Endothelial cell of umbilical vein (primary cell): ENCODE measurements around the gene CCP110. TPM values are rescaled to one million over a fixed set of nuclear protein-coding genes. Genes with fewer than 3 reads are reported as not detected.

Source experiments
- Bru-seq: library from RNA; stranded (reverse); fragments of 400-500 nt; gene quantifications from one replicate; lab custom pipeline; 2021; lab: Mats Ljungman, UMichigan
- BruChase-seq, 2 experiments: library from RNA; stranded (reverse); fragments of 400-500 nt; gene quantifications; one replicate each; lab custom pipeline; 2021; lab: Mats Ljungman, UMichigan
- BruUV-seq: library from RNA; stranded (reverse); fragments of 400-500 nt; replicated peaks from 2 replicates; lab custom pipeline; 2021; lab: Mats Ljungman, UMichigan
- CTCF ChIA-PET: fragments of 300-600, 350-600 bp; sonication (Branson Sonifier 250); formaldehyde crosslinking; loops from one replicate; lab custom pipeline; 2021; ENCODE audit warnings: antibody characterized with exemption, inconsistent platforms; lab: Charles Lee
- POLR2A ChIA-PET: fragments of 300-600, 350-600 bp; sonication (Branson Sonifier 250); formaldehyde crosslinking; loops from one replicate; lab custom pipeline; 2021; ENCODE audit warnings: antibody characterized with exemption, inconsistent platforms; lab: Charles Lee
- DNase-seq: peaks from one replicate; pipeline ENCODE4 v3.0.0-alpha.2; 2011; ENCODE audit warnings: low read depth, low spot score
- FAIRE-seq: peaks from 2 replicates; lab custom pipeline; 2011; peaks lifted over from hg19 to GRCh38; lab: Jason Lieb, UNC
- H2AFZ ChIP-seq: 2 replicates; pipeline ENCODE4 v1.6.0; 2012; ENCODE audit warnings: low read depth, low read length, control low read depth, inconsistent platforms
- H3K27ac ChIP-seq: 2 replicates; pipeline ENCODE4 v1.5.1; 2011; ENCODE audit warnings: low read depth, mild to moderate bottlenecking, control low read depth, low read length, moderate library complexity; ENCODE audit not compliant: insufficient read depth
- H3K27me3 ChIP-seq, 2 experiments: 2 replicates each; pipeline versions ENCODE4 v1.6.0 to v1.6.1; 2011; ENCODE audit warnings: low read length in 2 of 2, mixed read lengths in 1 of 2; ENCODE audit not compliant: control insufficient read depth in 2 of 2, insufficient read depth in 2 of 2
- H3K36me3 ChIP-seq, 2 experiments: 2 replicates in 1 of 2; 3 replicates in 1 of 2; pipeline ENCODE4 v1.5.1; 2011; ENCODE audit warnings: low read length in 2 of 2, mild to moderate bottlenecking in 1 of 2, moderate library complexity in 1 of 2; ENCODE audit not compliant: control insufficient read depth in 2 of 2, insufficient read depth in 2 of 2; ENCODE audit errors: extremely low read depth in 1 of 2
- H3K4me1 ChIP-seq: 3 replicates; pipeline ENCODE4 v1.5.1; 2011; ENCODE audit warnings: mild to moderate bottlenecking, low read length; ENCODE audit not compliant: control insufficient read depth, insufficient read depth; ENCODE audit errors: extremely low read depth
- H3K4me2 ChIP-seq: 2 replicates; pipeline ENCODE4 v1.6.1; 2011; ENCODE audit warnings: low read length, control low read depth, mixed read lengths; ENCODE audit not compliant: insufficient read depth
- H3K4me3 ChIP-seq, 3 experiments: fragments of 200-600 bp in 1 of 3; sonication (generic), shearing (Covaris generic) in 1 of 3; replicated peaks in 1 of 3; 2 replicates each; pipeline ENCODE4 v1.5.1; 2011 to 2016; ENCODE audit warnings: control low read depth in 3 of 3, low read length in 3 of 3, mild to moderate bottlenecking in 2 of 3, inconsistent platforms in 1 of 3, low read depth in 1 of 3, moderate library complexity in 1 of 3; ENCODE audit not compliant: insufficient read depth in 1 of 3
- H3K79me2 ChIP-seq: 2 replicates; pipeline ENCODE4 v1.6.0; 2012; ENCODE audit warnings: low read length, inconsistent platforms; ENCODE audit not compliant: control insufficient read depth, insufficient read depth
- H3K9ac ChIP-seq: replicated peaks from 2 replicates; pipeline ENCODE3; 2011; ENCODE audit warnings: low read length, control low read depth; ENCODE audit not compliant: insufficient read depth; ENCODE audit errors: extremely low read depth
- H3K9me1 ChIP-seq: replicated peaks from 3 replicates; pipeline ENCODE4 v1.6.0; 2011; ENCODE audit warnings: mild to moderate bottlenecking, low read length; ENCODE audit not compliant: control insufficient read depth, insufficient read depth; ENCODE audit errors: extremely low read depth
- H3K9me3 ChIP-seq: replicated peaks from 2 replicates; pipeline ENCODE4 v1.5.1; 2012; ENCODE audit warnings: low read length, inconsistent platforms; ENCODE audit not compliant: control insufficient read depth, insufficient read depth
- H4K20me1 ChIP-seq: replicated peaks from 2 replicates; pipeline ENCODE3; 2011; ENCODE audit warnings: mild to moderate bottlenecking, low read length; ENCODE audit not compliant: control insufficient read depth, insufficient read depth; ENCODE audit errors: extremely low read depth
- EZH2 ChIP-seq: IDR thresholded peaks from 2 replicates; pipeline ENCODE4 v1.6.1; 2012; ENCODE audit warnings: borderline replicate concordance, low read depth, mild to moderate bottlenecking, moderate library complexity, low read length, inconsistent platforms; ENCODE audit not compliant: severe bottlenecking
- FOS ChIP-seq: IDR thresholded peaks from 2 replicates; pipeline ENCODE4 v1.6.1; 2011; ENCODE audit warnings: mild to moderate bottlenecking, low read length, moderate library complexity, borderline replicate concordance; ENCODE audit not compliant: insufficient read depth
- JUN ChIP-seq: IDR thresholded peaks from 2 replicates; pipeline ENCODE4 v1.6.1; 2011; ENCODE audit warnings: borderline replicate concordance, low read depth; ENCODE audit not compliant: insufficient read length, insufficient read depth
- MYC ChIP-seq: IDR thresholded peaks from one replicate; pipeline ENCODE4 v1.6.1; 2011; ENCODE audit warnings: mild to moderate bottlenecking, low read depth, low read length
- POLR2A ChIP-seq: IDR thresholded peaks from 2 replicates; pipeline ENCODE4 v1.6.1; 2012; ENCODE audit warnings: low read depth, mild to moderate bottlenecking, control low read depth, low read length
- POLR2AphosphoS5 ChIP-seq: IDR thresholded peaks from 2 replicates; pipeline ENCODE4 v1.6.1; 2012; ENCODE audit warnings: low read depth, mild to moderate bottlenecking, control low read depth, low read length, moderate library complexity; ENCODE audit not compliant: insufficient read depth
- dilution Hi-C: fragments of 300-500 bp; cut with MboI; formaldehyde crosslinking; loops from one replicate; pipeline ENCODE4 v1.15.0; 2019; ENCODE audit warnings: low sequenced_read_pairs; ENCODE audit not compliant: extremely low pct_ligation_motif_present
- intact Hi-C: fragments of 100-400 bp; cut with micrococcal nuclease; formaldehyde crosslinking; loops from one replicate; pipeline ENCODE4 v1.10.0; 2022
- long read RNA-seq: library from polyadenylated mRNA; stranded (forward); transcript quantifications from one replicate; pipeline ENCODE4 v2.0.0, GENCODE V29; 2021
- polyA minus RNA-seq, 3 experiments: library from RNA; depleted of rRNA, polyadenylated mRNA; stranded (reverse); fragments of >200 nt; gene quantifications; 1 replicate in 1 of 3; 2 replicates in 2 of 3; pipeline ENCODE4 v1.2.3, GENCODE V29; 2011
- polyA plus RNA-seq, 4 experiments: library from polyadenylated mRNA; depleted of rRNA in 3 of 4; stranded (reverse) in 3 of 4; unstranded in 1 of 4; fragments of >200 nt; gene quantifications; 2 replicates each; pipeline versions ENCODE4 v1.2.1 to v1.2.3, GENCODE V29; 2011 to 2012; ENCODE audit warnings: missing spikeins in 1 of 4
- total RNA-seq: library from RNA; stranded (reverse); gene quantifications from 2 replicates; pipeline ENCODE4 v1.2.3, GENCODE V29; 2021
- TF ChIP-seq, protein P1 (sequence below): IDR thresholded peaks from 2 replicates; pipeline ENCODE4 v1.6.1; 2011; ENCODE audit not compliant: insufficient read depth, insufficient read length

Gene CCP110, protein sequence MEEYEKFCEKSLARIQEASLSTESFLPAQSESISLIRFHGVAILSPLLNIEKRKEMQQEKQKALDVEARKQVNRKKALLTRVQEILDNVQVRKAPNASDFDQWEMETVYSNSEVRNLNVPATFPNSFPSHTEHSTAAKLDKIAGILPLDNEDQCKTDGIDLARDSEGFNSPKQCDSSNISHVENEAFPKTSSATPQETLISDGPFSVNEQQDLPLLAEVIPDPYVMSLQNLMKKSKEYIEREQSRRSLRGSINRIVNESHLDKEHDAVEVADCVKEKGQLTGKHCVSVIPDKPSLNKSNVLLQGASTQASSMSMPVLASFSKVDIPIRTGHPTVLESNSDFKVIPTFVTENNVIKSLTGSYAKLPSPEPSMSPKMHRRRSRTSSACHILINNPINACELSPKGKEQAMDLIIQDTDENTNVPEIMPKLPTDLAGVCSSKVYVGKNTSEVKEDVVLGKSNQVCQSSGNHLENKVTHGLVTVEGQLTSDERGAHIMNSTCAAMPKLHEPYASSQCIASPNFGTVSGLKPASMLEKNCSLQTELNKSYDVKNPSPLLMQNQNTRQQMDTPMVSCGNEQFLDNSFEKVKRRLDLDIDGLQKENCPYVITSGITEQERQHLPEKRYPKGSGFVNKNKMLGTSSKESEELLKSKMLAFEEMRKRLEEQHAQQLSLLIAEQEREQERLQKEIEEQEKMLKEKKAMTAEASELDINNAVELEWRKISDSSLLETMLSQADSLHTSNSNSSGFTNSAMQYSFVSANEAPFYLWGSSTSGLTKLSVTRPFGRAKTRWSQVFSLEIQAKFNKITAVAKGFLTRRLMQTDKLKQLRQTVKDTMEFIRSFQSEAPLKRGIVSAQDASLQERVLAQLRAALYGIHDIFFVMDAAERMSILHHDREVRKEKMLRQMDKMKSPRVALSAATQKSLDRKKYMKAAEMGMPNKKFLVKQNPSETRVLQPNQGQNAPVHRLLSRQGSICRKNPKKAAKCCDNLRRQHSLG
- total RNA-seq = 16.5 and 24.5 TPM in 2 replicates
- polyA plus RNA-seq = 2.5 and 3.7 TPM in 2 replicates
- polyA plus RNA-seq (2011; cell fraction: cytosol; rRNA removed) = 5.8 and 6.0 TPM in 2 replicates
- 7.2 and 10.4 TPM in 2 replicates for polyA plus RNA-seq (2011; cell fraction: nucleus; rRNA removed)
- polyA plus RNA-seq (2012) = 8.0 and 12.7 TPM in 2 replicates
- polyA minus RNA-seq = 4.8 and 6.4 TPM in 2 replicates
- polyA minus RNA-seq (2011; cell fraction: cytosol; rRNA and poly(A)+ RNA removed) = 5.8 TPM
- 6.6 and 11.9 TPM in 2 replicates for polyA minus RNA-seq (2011; cell fraction: nucleus; rRNA and poly(A)+ RNA removed)
- percentile 69 among the genes with signal in this experiment for Bru-seq, nascent RNA
- percentile 92 among the genes with signal in this experiment for BruChase-seq, experiment 1, labeled RNA remaining after a 6-hour chase
- percentile 90 among the genes with signal in this experiment for BruChase-seq, experiment 2, labeled RNA remaining after a 2-hour chase
- long read RNA-seq, full-length matches to known transcripts = 3 of 11 reads
- long read RNA-seq, partial matches to known transcripts = 4 of 11 reads
- long read RNA-seq, other reads (novel, unspliced or antisense) = 4 of 11 reads

DNA sequence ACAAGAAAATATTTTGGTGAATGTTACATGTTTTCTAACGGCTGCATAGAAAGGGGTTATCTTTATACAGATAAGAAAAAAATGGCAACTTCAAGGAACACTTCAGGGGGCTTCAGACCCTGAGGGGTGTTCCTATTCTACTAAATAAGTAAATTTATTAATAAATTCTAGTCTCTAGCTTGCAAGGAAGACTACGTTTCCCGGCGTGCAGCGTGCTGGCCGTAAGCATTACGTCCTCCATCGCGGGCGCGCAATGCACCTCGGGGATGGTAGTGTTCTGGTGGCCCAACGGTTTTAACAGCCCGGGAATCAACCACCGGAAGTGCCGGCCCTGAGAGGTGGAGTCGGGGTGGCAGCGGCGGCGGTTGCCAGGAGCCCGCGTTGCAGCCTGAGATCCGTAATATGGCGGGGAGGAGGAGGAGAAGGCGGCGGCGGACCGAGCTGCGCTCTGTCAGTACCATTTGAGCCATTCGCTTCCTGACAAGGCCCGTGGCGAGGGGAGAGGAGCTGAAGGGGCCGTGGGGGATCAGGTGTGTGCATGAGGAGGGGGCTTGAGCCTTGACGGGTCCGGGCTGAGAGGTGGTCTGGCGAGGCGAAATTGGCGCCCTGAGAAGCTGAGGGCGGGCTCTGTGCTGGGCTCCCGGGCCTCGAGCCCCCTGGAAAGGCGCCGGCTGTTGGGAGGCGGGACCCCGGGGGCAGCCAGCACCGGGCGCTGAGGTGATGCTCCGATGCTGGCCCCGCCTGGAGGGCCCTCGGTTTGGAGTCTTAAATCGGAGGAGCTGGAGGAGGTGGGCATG, at the start of gene CCP110:
TSS of gene CCP110 (plus strand) at position 384 of the 797 bp plus-strand sequence. CDS start 3,940 bp downstream, outside the sequence.
- Histone ChIP-seq H3K4me3 (peak within 1 kb of the TSS; percentile 60 to 95 (median 61)), H3K27ac (peak within 1 kb of the TSS; percentile 44), H3K9ac (peak within 1 kb of the TSS; percentile 84), H3K27me3 (no peaks in the 10 kb centered on the region), H3K36me3 (no peaks in the 10 kb centered on the region), H3K9me1 (no peaks in the 10 kb centered on the region), H3K4me2 (peak within 1 kb of the TSS; percentile 98), H3K9me3 (no peaks in the 10 kb centered on the region), H3K79me2 (peaks cover 36% of the 10 kb centered on the region), H2AFZ (peak within 1 kb of the TSS; percentile 80), H4K20me1 (no peaks in the 10 kb centered on the region), H3K4me1 (peaks cover 21% of the 10 kb centered on the region)
- no TSS peak for BruUV-seq
- DNase-seq (peak; percentile 96), FAIRE-seq (peak; percentile 96)
- CTCF ChIA-PET = interaction anchor here (0.9 to 3.0 kb wide), 7 partner anchors 16 to 60 kb away, joined by 3 to 28 read pairs (median 4); partner anchors contain the start of gene VPS35L
- intact Hi-C loops (loop anchor here (2.0 to 10.0 kb wide), 7 partner anchors 31 to 719 kb away; partner anchors contain the start of genes ARL6IP1, COQ7, SYT17 and TMC7), dilution Hi-C loops (no loop called here)
- TF ChIP-seq FOS = no peak
- TF ChIP-seq POLR2A = peak; percentile 37
- TF ChIP-seq JUN = no peak
- TF ChIP-seq POLR2AphosphoS5 = peak; percentile 47
- TF ChIP-seq EZH2 = no peak
- TF ChIP-seq, protein P1, sequence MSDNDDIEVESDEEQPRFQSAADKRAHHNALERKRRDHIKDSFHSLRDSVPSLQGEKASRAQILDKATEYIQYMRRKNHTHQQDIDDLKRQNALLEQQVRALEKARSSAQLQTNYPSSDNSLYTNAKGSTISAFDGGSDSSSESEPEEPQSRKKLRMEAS = no peak
- no peak for TF ChIP-seq MYC
- POLR2A ChIA-PET = interaction anchor here (1.2 kb wide), 1 partner anchor 31 kb away, joined by 3 read pairs; no protein-coding TSS in a partner anchor
